Right atrium auricular region (tissue), 2 donors: ENCODE results near the gene NPIPB2. TPM values are rescaled to one million over a fixed set of nuclear protein-coding genes. Genes with fewer than 3 reads are reported as not detected.
"Not testable (repeated sequence)": the region's sequence is repeated elsewhere in the genome, so short reads cannot be mapped to it uniquely, and the experiment has no call there.

Experiments used
- DNase-seq: peaks from one replicate; pipeline ENCODE4 v3.0.0-alpha.2; 2019; ENCODE audit warnings: low spot score
- H3K27ac ChIP-seq, 2 donors: fragments of 200-600 bp; sonication (generic); 1 replicate in 1 of 2; 2 replicates in 1 of 2; pipeline ENCODE4 v1.5.1; 2016 to 2019
- H3K27me3 ChIP-seq, 2 donors: fragments of 200-600 bp; sonication (generic); one replicate each; pipeline versions ENCODE4 v1.5.1 to v1.6.0; 2017 to 2019
- H3K36me3 ChIP-seq: fragments of 200-600 bp; sonication (generic); one replicate; pipeline ENCODE4 v1.5.1; 2016
- H3K4me1 ChIP-seq, 2 donors: fragments of 200-600 bp; sonication (generic); one replicate each; pipeline versions ENCODE4 v1.5.1 to v1.6.0; 2017 to 2019
- H3K4me3 ChIP-seq, 2 donors: fragments of 200-600 bp; sonication (generic); 1 replicate in 1 of 2; 2 replicates in 1 of 2; pipeline ENCODE4 v1.5.1; 2017 to 2019; ENCODE audit warnings: mild to moderate bottlenecking in 1 of 2, moderate library complexity in 1 of 2
- H3K9me3 ChIP-seq, 2 donors: fragments of 200-600 bp; sonication (generic); one replicate each; pipeline ENCODE4 v1.5.1; 2019
- CTCF ChIP-seq, 2 donors: fragments of 200-600 bp; sonication (generic); IDR thresholded peaks; one replicate each; pipeline ENCODE4 v1.5.1; 2019; ENCODE audit warnings: antibody characterized with exemption in 2 of 2
- total RNA-seq, 2 donors: library from RNA; depleted of rRNA; stranded (reverse); fragments of >200 nt; gene quantifications; one replicate each; pipeline ENCODE4 v1.1.0, GENCODE V29; 2016

NPIPB2 gene
- total RNA-seq, 2 donors from 2014 or later, result 3.0 TPM; not detected in 1

GRCh38 chr16:11963706-11964105, 21.9 kb upstream of the NPIPB2 start:
- TF ChIP-seq CTCF (IDR thresholded peaks at IDR 0.05), result no peak
- no peaks in the 10 kb centered on the region for H3K27me3 ChIP-seq
- no peak overlapping the region for H3K27ac ChIP-seq
- no peaks in the 10 kb centered on the region for H3K4me1 ChIP-seq
- H3K4me3 ChIP-seq, result no peak overlapping the region
- no peaks in the 10 kb centered on the region for H3K36me3 ChIP-seq
- DNase-seq, result no peak
- H3K9me3 ChIP-seq, result no peaks in the 10 kb centered on the region

GRCh38 chr16:11962978-11963377, 21.1 kb upstream of the NPIPB2 start:
- not testable (repeated sequence) for H3K27me3 ChIP-seq, H3K9me3 ChIP-seq, H3K36me3 ChIP-seq, H3K27ac ChIP-seq, DNase-seq, H3K4me3 ChIP-seq, H3K4me1 ChIP-seq

GRCh38 chr16:11962457-11962856, 20.6 kb upstream of the NPIPB2 start:
- DNase-seq, H3K27ac ChIP-seq: not testable (repeated sequence)

GRCh38 chr16:11957591-11958395, 15.9 kb upstream of the NPIPB2 start:
- Histone ChIP-seq H3K27ac (no peak overlapping the region), H3K27me3 (no peaks in the 10 kb centered on the region), H3K4me1 (no peaks in the 10 kb centered on the region), H3K4me3 (no peak overlapping the region), H3K36me3 (no peaks in the 10 kb centered on the region), H3K9me3 (no peaks in the 10 kb centered on the region)
- TF ChIP-seq CTCF (IDR thresholded peaks at IDR 0.05), result no peak
- DNase-seq, result no peak

More at GRCh38 chr16:11962457-11962856, 20.6 kb upstream of the NPIPB2 start:
- not testable (repeated sequence) for H3K27me3 ChIP-seq, H3K36me3 ChIP-seq, H3K4me1 ChIP-seq, H3K4me3 ChIP-seq, H3K9me3 ChIP-seq

GRCh38 chr16:11956558-11956957, 14.7 kb upstream of the NPIPB2 start:
- Histone ChIP-seq H3K4me3 (no peak overlapping the region), H3K4me1 (no peaks in the 10 kb centered on the region), H3K9me3 (no peaks in the 10 kb centered on the region), H3K27me3 (no peaks in the 10 kb centered on the region), H3K27ac (no peak overlapping the region), H3K36me3 (no peaks in the 10 kb centered on the region)
- DNase-seq, result no peak
- no peak for TF ChIP-seq CTCF (IDR thresholded peaks at IDR 0.05)

GRCh38 chr16:11955713-11956123, 13.9 kb upstream of the NPIPB2 start:
- H3K9me3 ChIP-seq, result no peaks in the 10 kb centered on the region
- no peak overlapping the region for H3K4me3 ChIP-seq
- no peaks in the 10 kb centered on the region for H3K4me1 ChIP-seq
- H3K27ac ChIP-seq, result no peak overlapping the region
- H3K36me3 ChIP-seq, result no peaks in the 10 kb centered on the region
- no peaks in the 10 kb centered on the region for H3K27me3 ChIP-seq
- TF ChIP-seq CTCF (IDR thresholded peaks at IDR 0.05), result no peak
- DNase-seq, result no peak

- H3K9me3 ChIP-seq, H3K27me3 ChIP-seq, H3K36me3 ChIP-seq, H3K27ac ChIP-seq, H3K4me3 ChIP-seq, H3K4me1 ChIP-seq, DNase-seq: not testable (repeated sequence)
Measured at GRCh38 chr16:11953576-11953975, 11.7 kb upstream of the NPIPB2 start.
